ENCODE measurements around the gene ERMARD.

Gene ERMARD

DNA sequence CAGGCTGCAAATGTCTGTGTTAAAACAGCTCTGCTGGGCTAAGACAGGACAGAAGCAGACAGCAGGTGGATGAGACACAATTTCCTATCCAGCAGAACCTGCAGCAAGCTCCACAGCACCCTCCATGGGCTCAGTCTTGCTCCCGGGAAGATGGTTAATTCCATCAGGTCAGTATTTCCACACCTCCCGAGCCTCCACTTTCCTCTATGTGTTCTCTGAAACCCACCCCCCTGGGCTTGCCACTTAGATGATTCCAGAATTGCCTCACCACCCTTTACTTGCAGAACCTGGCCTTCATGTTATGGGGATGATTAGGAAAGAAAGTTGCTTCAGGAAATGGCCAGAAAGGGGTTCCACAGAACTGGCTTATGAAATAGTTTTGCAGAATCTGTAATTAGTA is 43.8 kb downstream of the ERMARD start:
- no peak for DNase-seq (ENCODE audit: low read depth)
- H3K4me3 ChIP-seq (ENCODE audit: low read depth, low read length) = no peak overlapping the region
- no peak for TF ChIP-seq CTCF (conservative IDR thresholded peaks at IDR 0.05; ENCODE audit: low read depth, low read length)

- H3K4me3 ChIP-seq (ENCODE audit: low read depth, low read length) = no peak overlapping the region
- no peak for TF ChIP-seq CTCF (conservative IDR thresholded peaks at IDR 0.05; ENCODE audit: low read depth, low read length)
- DNase-seq (ENCODE audit: low read depth) = no peak
Measured at GRCh38 chr6:169798764-169799473, 47.5 kb downstream of the ERMARD start.

- H3K4me3 ChIP-seq (ENCODE audit: low read depth, low read length) = no peak overlapping the region
- TF ChIP-seq CTCF (conservative IDR thresholded peaks at IDR 0.05; ENCODE audit: low read depth, low read length) = no peak
- no peak for DNase-seq (ENCODE audit: low read depth)
Measured at GRCh38 chr6:169799474-169799926, 48.1 kb downstream of the ERMARD start.

- DNase-seq (ENCODE audit: low read depth) = peak; percentile 27
- TF ChIP-seq CTCF (conservative IDR thresholded peaks at IDR 0.05; ENCODE audit: low read depth, low read length) = no peak
Measured at GRCh38 chr6:169800116-169800667, 48.8 kb downstream of the ERMARD start.

DNA sequence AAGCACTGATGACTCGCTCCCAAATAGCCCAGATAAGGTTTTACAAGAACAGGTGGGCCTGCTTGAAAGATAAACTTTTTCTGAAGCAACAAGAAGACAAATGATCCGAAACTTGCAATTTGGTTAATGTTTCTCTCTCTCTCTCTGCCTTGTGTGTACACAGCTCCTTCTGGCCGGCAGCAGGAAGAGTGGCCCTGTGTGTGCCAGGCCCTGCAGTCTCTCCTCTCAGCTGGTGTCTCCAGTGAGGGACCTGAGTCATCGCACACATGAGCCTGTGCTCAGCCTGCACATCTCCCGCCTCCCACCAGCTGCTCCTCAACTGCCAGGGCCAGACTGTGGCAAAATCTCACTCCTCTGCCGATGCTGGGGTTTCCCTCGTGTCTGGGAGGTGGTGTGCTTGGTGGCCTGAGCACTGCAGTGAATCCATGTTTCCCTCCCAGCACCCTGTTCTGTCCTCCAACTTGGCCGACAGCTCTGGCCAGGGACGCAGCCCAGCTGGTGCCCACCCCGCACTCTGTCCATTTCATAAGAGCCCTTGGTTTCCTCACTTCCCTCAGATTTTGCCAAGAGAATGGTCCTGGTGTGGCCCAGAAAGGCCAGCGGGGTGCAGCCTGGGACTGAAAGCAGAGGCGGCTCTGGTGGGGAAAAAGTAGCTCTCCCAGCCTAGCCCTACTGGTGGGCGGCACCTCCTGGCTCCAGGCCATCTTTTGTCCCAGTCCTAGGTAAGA is 49.4 kb downstream of the ERMARD start:
- peak; percentile 71 for DNase-seq (ENCODE audit: low read depth)
- no peak for TF ChIP-seq CTCF (conservative IDR thresholded peaks at IDR 0.05; ENCODE audit: low read depth, low read length)
- no peak overlapping the region for H3K4me3 ChIP-seq (ENCODE audit: low read depth, low read length)

More at GRCh38 chr6:169800116-169800667, 48.8 kb downstream of the ERMARD start:
- no peak overlapping the region for H3K4me3 ChIP-seq (ENCODE audit: low read depth, low read length)

GRCh38 chr6:169801396-169802160 is 50.2 kb downstream of the ERMARD start:
- no peak for TF ChIP-seq CTCF (conservative IDR thresholded peaks at IDR 0.05; ENCODE audit: low read depth, low read length)
- DNase-seq (ENCODE audit: low read depth) = no peak
- H3K4me3 ChIP-seq (ENCODE audit: low read depth, low read length) = no peak overlapping the region
